HepG2 (cell line): ENCODE data around the gene TTC39B. TPM values are rescaled to one million over a fixed set of nuclear protein-coding genes. Genes with fewer than 3 reads are reported as not detected.

Source experiments
- EZH2 ChIP-seq: conservative IDR thresholded peaks from 2 replicates; pipeline ENCODE4 v1.6.1; 2012; ENCODE audit warnings: mild to moderate bottlenecking, low read depth, low read length, moderate library complexity
- HOXA3 ChIP-seq: sonication (generic); formaldehyde crosslinking; IDR thresholded peaks from 2 replicates; pipeline ENCODE4 v1.5.0; 2020; ENCODE audit warnings: missing genetic modification reagents
- KLF13 ChIP-seq: sonication (generic); formaldehyde crosslinking; IDR thresholded peaks from 2 replicates; pipeline ENCODE4 v1.4.0; 2020; ENCODE audit warnings: mild to moderate bottlenecking, missing genetic modification reagents
- NR2C2 ChIP-seq: sonication (generic); formaldehyde crosslinking; IDR thresholded peaks from 2 replicates; pipeline ENCODE4 v1.4.0; 2020; ENCODE audit warnings: missing genetic modification reagents, mild to moderate bottlenecking, moderate library complexity, borderline replicate concordance
- SAFB2 ChIP-seq: sonication (generic); formaldehyde crosslinking; IDR thresholded peaks from 2 replicates; pipeline ENCODE4 v1.5.1; 2020; ENCODE audit warnings: missing genetic modification reagents, low read depth, mild to moderate bottlenecking, borderline replicate concordance
- SALL2 ChIP-seq: sonication (generic); formaldehyde crosslinking; IDR thresholded peaks from 2 replicates; pipeline ENCODE4 v1.8.1; 2023; ENCODE audit warnings: mild to moderate bottlenecking, missing genetic modification reagents, inconsistent platforms
- SAP130 ChIP-seq: IDR thresholded peaks from 2 replicates; pipeline ENCODE4 v1.6.1; 2016; ENCODE audit warnings: low read depth
- SKIL ChIP-seq: sonication (generic); formaldehyde crosslinking; IDR thresholded peaks from 2 replicates; pipeline ENCODE4 v1.8.0; 2022; ENCODE audit warnings: missing genetic modification reagents, mild to moderate bottlenecking, moderate library complexity, borderline replicate concordance
- SOX13 ChIP-seq, 3 experiments: fragments of 450-650 bp in 1 of 3; sonication (generic) in 1 of 3; formaldehyde crosslinking in 1 of 3; IDR thresholded peaks in 2 of 3; conservative IDR thresholded peaks in 1 of 3; 2 replicates each; pipeline versions ENCODE4 v1.5.0 to v1.6.1; 2016 to 2020; ENCODE audit warnings: antibody characterized with exemption in 1 of 3, mild to moderate bottlenecking in 1 of 3, missing compliant biosample characterization in 1 of 3, missing genetic modification reagents in 1 of 3, moderate library complexity in 1 of 3
- ZKSCAN5 ChIP-seq: sonication (generic); formaldehyde crosslinking; IDR thresholded peaks from 2 replicates; pipeline ENCODE4 v1.5.1; 2020; ENCODE audit warnings: mild to moderate bottlenecking, missing genetic modification reagents
- ZNF510 ChIP-seq: sonication (generic); formaldehyde crosslinking; IDR thresholded peaks from 2 replicates; pipeline ENCODE4 v1.4.0; 2020; ENCODE audit warnings: low read depth, mild to moderate bottlenecking, missing genetic modification reagents
- ZNF609 ChIP-seq: sonication (generic); formaldehyde crosslinking; IDR thresholded peaks from 2 replicates; pipeline ENCODE4 v1.4.0; 2020; ENCODE audit warnings: mild to moderate bottlenecking, missing genetic modification reagents, borderline replicate concordance
- ZNF737 ChIP-seq: sonication (generic); formaldehyde crosslinking; IDR thresholded peaks from 2 replicates; pipeline ENCODE4 v1.5.0; 2020; ENCODE audit warnings: missing genetic modification reagents, mild to moderate bottlenecking, borderline replicate concordance
- ZNF768 ChIP-seq: sonication (generic); formaldehyde crosslinking; IDR thresholded peaks from 2 replicates; pipeline ENCODE4 v1.4.0; 2020; ENCODE audit warnings: missing genetic modification reagents
- ZNF891 ChIP-seq: sonication (generic); formaldehyde crosslinking; IDR thresholded peaks from 2 replicates; pipeline ENCODE4 v1.5.0; 2020; ENCODE audit warnings: mild to moderate bottlenecking, missing genetic modification reagents
- polyA plus RNA-seq, 8 experiments: library from polyadenylated mRNA; depleted of rRNA in 3 of 8; stranded (reverse) in 7 of 8; unstranded in 1 of 8; fragments of >200 nt; fragmentation: Illumina TruSeq in 4 of 8; extraction: Trizol in 4 of 8; gene quantifications; 2 replicates each; pipeline versions ENCODE4 v1.2.1 to v1.2.3, GENCODE V29; 2011 to 2016; ENCODE audit warnings: low read depth in 4 of 8, missing spikeins in 1 of 8, mixed read lengths in 1 of 8; ENCODE audit not compliant: insufficient read depth in 1 of 8
- total RNA-seq, 5 experiments: library from RNA; depleted of rRNA; stranded (reverse); fragments of >200 nt; fragmentation: Illumina TruSeq; extraction: Trizol; gene quantifications; 2 replicates each; pipeline ENCODE4 v1.2.3, GENCODE V29; 2016; ENCODE audit warnings: low read depth in 1 of 5
- TF ChIP-seq, protein P1 (sequence below): sonication (generic); formaldehyde crosslinking; IDR thresholded peaks from 2 replicates; pipeline ENCODE4 v1.4.0; 2020; ENCODE audit warnings: missing genetic modification reagents, borderline replicate concordance
- TF ChIP-seq, protein P2 (sequence below): sonication (generic); formaldehyde crosslinking; IDR thresholded peaks from 2 replicates; pipeline ENCODE4 v1.5.1; 2020; ENCODE audit warnings: mild to moderate bottlenecking, moderate library complexity, missing genetic modification reagents

TTC39B gene
- total and polyA plus RNA-seq, 2 of the 13 experiments (the other 11 are each of a cell fraction or from before 2014, with no cell fraction given), result 14.3 to 19.4 TPM

DNA sequence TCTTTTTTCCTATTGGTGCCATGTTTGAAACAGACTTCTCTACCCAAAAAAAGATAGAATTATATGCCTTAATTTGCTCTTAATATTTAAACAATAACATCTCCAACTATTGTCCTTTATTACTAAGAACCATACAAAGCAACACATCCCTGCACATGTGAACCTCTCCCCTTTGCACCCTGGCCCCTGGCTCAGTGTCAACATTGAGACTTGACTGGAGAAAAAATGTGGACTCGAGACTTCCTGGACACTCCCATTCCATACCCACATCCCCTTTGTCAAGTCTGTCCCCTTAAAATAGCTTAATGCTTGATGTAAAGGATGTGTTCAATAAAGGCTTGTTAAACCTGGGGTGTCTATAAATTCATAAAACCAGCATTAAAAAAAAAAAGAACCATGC, 53.2 kb downstream of the TTC39B start (continued):
- TF ChIP-seq, protein P1, sequence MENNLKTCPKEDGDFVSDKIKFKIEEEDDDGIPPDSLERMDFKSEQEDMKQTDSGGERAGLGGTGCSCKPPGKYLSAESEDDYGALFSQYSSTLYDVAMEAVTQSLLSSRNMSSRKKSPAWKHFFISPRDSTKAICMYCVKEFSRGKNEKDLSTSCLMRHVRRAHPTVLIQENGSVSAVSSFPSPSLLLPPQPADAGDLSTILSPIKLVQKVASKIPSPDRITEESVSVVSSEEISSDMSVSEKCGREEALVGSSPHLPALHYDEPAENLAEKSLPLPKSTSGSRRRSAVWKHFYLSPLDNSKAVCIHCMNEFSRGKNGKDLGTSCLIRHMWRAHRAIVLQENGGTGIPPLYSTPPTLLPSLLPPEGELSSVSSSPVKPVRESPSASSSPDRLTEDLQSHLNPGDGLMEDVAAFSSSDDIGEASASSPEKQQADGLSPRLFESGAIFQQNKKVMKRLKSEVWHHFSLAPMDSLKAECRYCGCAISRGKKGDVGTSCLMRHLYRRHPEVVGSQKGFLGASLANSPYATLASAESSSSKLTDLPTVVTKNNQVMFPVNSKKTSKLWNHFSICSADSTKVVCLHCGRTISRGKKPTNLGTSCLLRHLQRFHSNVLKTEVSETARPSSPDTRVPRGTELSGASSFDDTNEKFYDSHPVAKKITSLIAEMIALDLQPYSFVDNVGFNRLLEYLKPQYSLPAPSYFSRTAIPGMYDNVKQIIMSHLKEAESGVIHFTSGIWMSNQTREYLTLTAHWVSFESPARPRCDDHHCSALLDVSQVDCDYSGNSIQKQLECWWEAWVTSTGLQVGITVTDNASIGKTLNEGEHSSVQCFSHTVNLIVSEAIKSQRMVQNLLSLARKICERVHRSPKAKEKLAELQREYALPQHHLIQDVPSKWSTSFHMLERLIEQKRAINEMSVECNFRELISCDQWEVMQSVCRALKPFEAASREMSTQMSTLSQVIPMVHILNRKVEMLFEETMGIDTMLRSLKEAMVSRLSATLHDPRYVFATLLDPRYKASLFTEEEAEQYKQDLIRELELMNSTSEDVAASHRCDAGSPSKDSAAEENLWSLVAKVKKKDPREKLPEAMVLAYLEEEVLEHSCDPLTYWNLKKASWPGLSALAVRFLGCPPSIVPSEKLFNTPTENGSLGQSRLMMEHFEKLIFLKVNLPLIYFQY (CRISPR knock-in tag), result no peak
- TF ChIP-seq SAFB2 (CRISPR knock-in tag), result no peak
- TF ChIP-seq ZNF737 (CRISPR knock-in tag), result no peak
- TF ChIP-seq, protein P2, sequence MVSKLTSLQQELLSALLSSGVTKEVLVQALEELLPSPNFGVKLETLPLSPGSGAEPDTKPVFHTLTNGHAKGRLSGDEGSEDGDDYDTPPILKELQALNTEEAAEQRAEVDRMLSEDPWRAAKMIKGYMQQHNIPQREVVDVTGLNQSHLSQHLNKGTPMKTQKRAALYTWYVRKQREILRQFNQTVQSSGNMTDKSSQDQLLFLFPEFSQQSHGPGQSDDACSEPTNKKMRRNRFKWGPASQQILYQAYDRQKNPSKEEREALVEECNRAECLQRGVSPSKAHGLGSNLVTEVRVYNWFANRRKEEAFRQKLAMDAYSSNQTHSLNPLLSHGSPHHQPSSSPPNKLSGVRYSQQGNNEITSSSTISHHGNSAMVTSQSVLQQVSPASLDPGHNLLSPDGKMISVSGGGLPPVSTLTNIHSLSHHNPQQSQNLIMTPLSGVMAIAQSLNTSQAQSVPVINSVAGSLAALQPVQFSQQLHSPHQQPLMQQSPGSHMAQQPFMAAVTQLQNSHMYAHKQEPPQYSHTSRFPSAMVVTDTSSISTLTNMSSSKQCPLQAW (CRISPR knock-in tag), result no peak
- TF ChIP-seq NR2C2 (CRISPR knock-in tag), result peak; percentile 62; the same call in 1 of the 2 replicates
- no peak for TF ChIP-seq SKIL (CRISPR knock-in tag)
- no peak for TF ChIP-seq HOXA3
- TF ChIP-seq ZNF768, result no peak
- no peak for TF ChIP-seq EZH2
- 0 out of 2 replicates have a peak, but pooled peaks have one; percentile 20 for TF ChIP-seq SAP130 (CRISPR knock-in tag)
- no peak for TF ChIP-seq ZNF891 (CRISPR knock-in tag)
- TF ChIP-seq SALL2 (CRISPR knock-in tag), result no peak
- no peak for TF ChIP-seq KLF13 (CRISPR knock-in tag)
- TF ChIP-seq ZNF510 (CRISPR knock-in tag), result no peak
- TF ChIP-seq SOX13 (IDR thresholded peaks at IDR 0.05), result peak; percentile 67
- peak in 1 of 2 experiments; percentile 87; a peak in 2 of 4 replicates for TF ChIP-seq SOX13 (CRISPR knock-in tag; conservative IDR thresholded peaks at IDR 0.05 in 1 of 2, IDR thresholded peaks at IDR 0.05 in 1 of 2)
- TF ChIP-seq ZNF609, result no peak
- no peak for TF ChIP-seq ZKSCAN5
